GM19328 (cell line): ENCODE measurements around the gene SLC37A1.
"Not testable (repeated sequence)": the region's sequence is repeated elsewhere in the genome, so short reads cannot be mapped to it uniquely, and the experiment has no call there.

Source experiments
- ATAC-seq: cut with Tn5 transposase; IDR thresholded peaks from one replicate; pipeline ENCODE4 v1.9.1; 2021; ENCODE audit warnings: mild to moderate bottlenecking, moderate library complexity; ENCODE audit not compliant: unreplicated experiment

SLC37A1 gene

GRCh38 chr21:42513151-42513984, at the start of gene SLC37A1:
Gene SLC37A1 (plus strand): TSS chr21:42513852. CDS start chr21:42518455, 4,603 bp downstream.
- ATAC-seq, result no peak

DNA sequence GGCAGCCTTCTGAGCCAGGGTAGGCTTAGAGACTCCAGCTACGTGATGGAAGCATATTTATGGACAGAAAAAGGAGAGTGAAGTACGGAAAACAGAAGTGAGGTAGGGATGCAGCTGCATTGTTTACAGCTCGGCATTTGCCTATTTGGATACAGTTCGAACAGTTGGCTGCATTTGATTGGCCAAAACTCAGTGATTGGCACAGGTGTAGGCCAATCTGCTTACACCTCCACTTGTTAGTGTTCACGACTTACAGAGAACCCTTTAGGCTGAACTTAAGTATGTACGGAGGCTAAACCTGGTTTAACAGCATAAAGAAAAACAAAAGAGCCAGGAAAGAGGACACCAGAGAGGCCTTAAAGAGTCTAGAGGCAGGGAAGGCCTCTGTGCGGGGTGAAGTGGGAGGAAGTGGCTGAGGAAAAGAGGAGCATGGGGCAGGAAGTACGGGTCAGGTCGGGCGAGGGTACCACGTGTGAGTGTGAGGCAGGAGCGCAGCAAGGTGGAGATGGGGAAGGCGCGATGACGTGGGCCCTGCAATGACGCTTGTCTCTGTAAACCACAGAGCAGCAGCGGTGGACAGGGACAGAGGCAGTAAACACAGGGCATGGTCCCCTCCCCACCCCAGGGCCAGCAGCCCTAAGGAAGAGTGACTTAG, 49.7 kb upstream of the SLC37A1 start:
- ATAC-seq, result no peak

- ATAC-seq, result no peak
These were observed 48.4 kb upstream of the SLC37A1 start for GRCh38 chr21:42465008-42465802.

DNA sequence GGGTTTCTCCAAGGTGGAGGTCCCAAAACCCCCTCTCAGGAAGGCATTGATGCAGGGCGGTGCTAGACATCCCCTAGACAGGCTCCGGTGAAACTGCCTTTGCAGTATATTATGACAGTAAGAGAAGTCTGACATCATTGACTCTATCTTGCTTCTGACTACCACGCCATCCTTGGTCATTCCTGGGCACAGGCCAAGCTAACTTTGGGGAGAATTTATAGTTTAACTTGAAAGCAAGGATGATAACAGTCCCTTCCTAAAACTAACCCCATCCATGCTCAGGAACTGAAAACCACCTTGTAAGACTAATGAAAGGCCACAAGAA, 47.9 kb upstream of the SLC37A1 start:
- no peak for ATAC-seq

GRCh38 chr21:42466700-42467099, 47.0 kb upstream of the SLC37A1 start:
- no peak for ATAC-seq

GRCh38 chr21:42467140-42467983, 46.3 kb upstream of the SLC37A1 start:
- no peak for ATAC-seq

DNA sequence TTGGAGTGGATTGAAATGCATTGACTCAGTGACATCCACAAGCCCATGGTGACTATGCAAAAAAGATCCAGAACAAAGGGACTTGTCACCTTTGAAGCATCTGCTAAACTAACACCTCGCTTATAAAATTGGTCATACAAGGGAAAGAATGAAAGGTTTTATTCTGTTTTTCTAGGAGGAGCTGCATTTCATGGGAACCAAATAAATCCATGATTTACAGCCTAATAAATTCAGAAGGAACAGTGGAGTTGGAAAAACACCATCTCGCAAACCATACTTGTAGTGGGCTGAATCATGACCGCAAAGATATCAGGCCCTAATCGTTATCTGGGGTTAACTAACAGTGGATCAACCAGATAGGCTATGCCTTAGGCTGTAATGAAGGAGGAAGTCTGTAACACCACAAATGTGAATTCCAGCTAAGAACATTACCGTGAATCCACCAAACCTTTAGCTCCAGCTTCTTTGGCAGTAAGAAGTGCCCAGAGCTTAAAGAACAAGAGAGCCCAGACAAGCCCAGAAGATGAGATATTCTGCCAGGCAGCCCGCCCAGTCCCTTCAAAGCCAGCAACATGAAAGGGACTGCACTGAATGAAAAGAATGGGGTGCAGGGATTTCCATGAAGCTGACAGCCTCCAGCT, 45.0 kb upstream of the SLC37A1 start:
- no peak for ATAC-seq

- ATAC-seq, result no peak
These were observed 44.4 kb upstream of the SLC37A1 start for GRCh38 chr21:42469272-42469671.

GRCh38 chr21:42469726-42470125, 43.9 kb upstream of the SLC37A1 start:
- ATAC-seq, result not testable (repeated sequence)

DNA sequence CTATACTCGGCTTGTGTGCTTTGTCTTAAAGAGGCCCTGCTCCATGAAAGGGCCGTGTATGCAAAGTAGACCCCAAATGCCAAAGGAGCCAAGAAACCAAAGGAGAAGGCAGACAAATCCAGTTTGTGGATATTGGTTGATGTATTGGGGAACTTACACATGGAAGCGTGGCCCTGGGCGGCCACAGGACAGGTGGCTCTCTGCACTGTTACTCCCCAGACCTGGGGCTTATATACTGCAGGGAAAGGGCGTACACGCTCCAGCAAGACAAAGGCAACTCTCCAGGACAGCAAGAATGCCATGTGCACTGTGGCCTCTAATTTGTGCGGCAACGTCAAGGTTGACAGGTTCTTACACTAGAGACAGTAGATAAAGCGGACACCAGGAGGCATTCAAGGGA, 42.4 kb upstream of the SLC37A1 start:
- no peak for ATAC-seq

- no peak for ATAC-seq
These were observed 41.8 kb upstream of the SLC37A1 start for GRCh38 chr21:42471716-42472330.

GRCh38 chr21:42472521-42472920, 41.1 kb upstream of the SLC37A1 start:
- no peak for ATAC-seq

- ATAC-seq, result no peak
These were observed 40.1 kb upstream of the SLC37A1 start for GRCh38 chr21:42473498-42474042.

DNA sequence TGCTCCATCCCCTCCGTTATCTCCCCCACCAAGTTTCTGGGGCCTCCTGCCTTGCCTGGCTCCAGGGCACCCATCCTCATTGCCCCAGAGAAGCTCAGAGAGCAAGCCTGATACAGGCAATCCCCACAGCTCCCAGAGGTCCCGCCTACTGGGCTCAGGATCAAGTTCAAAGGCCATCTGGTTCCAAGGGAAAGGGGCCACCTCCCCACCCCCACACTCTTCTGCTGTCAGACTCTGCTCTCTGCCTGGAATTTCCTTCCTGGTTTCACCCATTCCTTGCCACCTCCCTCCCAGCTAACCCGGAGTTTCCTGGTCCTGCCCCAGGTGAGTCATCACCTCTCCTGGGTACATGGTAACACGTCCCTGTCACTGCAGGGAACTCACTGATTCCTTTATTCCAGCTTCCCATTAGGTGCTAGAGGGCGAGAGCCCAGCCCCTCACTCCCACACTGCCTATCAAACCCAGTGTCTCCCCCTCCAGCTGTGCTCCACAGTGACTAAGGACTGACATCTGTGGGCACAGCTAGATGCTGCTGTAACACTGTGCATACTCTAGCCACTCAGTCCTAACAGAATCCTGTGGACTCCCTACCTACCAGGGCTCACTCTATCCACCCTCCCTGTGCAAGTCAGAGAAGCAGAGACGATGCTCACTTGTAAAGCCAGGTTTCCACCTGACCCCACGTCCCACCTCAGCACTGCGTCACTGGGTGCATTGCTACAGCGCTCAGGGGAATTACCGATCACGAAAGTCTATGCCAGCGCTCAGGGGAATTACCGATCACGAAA, 39.4 kb upstream of the SLC37A1 start:
- ATAC-seq, result no peak

GRCh38 chr21:42475036-42475435, 38.6 kb upstream of the SLC37A1 start:
- no peak for ATAC-seq

GRCh38 chr21:42475526-42476387, 37.9 kb upstream of the SLC37A1 start:
- no peak for ATAC-seq

- no peak for ATAC-seq
These were observed 37.0 kb upstream of the SLC37A1 start for GRCh38 chr21:42476388-42477331.
